Measurements from ENCODE around the gene PCDHGB6. TPM values are rescaled to one million over a fixed set of nuclear protein-coding genes. Genes with fewer than 3 reads are reported as not detected.
"Not testable (repeated sequence)": the region's sequence is repeated elsewhere in the genome, so short reads cannot be mapped to it uniquely, and the experiment has no call there.

Gene PCDHGB6
- total and polyA plus RNA-seq, 2 donors from 2014 or later: 0.22 to 7.5 TPM

GRCh38 chr5:141411575-141411974 lies 3.8 kb downstream of the PCDHGB6 start:
- intact Hi-C loops (cut with DNase I): no loop called here
- H3K27me3 ChIP-seq (ENCODE audit: control insufficient read depth, insufficient read depth, low read length): no peaks in the 10 kb centered on the region
- H3K27ac ChIP-seq (ENCODE audit: low read depth in 2 of 2, low read length in 2 of 2): no peak overlapping the region
- DNase-seq (no peak), FAIRE-seq (no peak)
- TF ChIP-seq CTCF (IDR thresholded peaks at IDR 0.05; ENCODE audit: borderline replicate concordance, extremely low read depth, insufficient read depth): no peak
- no peaks in the 10 kb centered on the region for H3K4me1 ChIP-seq (ENCODE audit: control insufficient read depth in 2 of 3, insufficient read depth in 2 of 3, low read depth in 1 of 3, low read length in 3 of 3)
- H3K4me3 ChIP-seq (ENCODE audit: low read length in 3 of 3): no peak overlapping the region
- peaks cover 1 to 50% (median 25%) of the 10 kb centered on the region in 3 donors for H3K9me3 ChIP-seq (ENCODE audit: control insufficient read depth in 2 of 3, insufficient read depth in 1 of 3, low read length in 3 of 3)
- H3K9ac ChIP-seq (ENCODE audit: low read length in 3 of 3): no peak overlapping the region
- H3K36me3 ChIP-seq (ENCODE audit: control insufficient read depth in 2 of 3, insufficient read depth in 3 of 3, low read length in 3 of 3): no peaks in the 10 kb centered on the region

GRCh38 chr5:141412854-141413539 lies 5.2 kb downstream of the PCDHGB6 start, which contains the start of gene PCDHGA10:
PCDHGA10 (plus strand) TSS chr5:141412987; CDS start chr5:141413176, 189 bp downstream.
- Histone ChIP-seq H3K27ac (ENCODE audit: low read depth in 2 of 2, low read length in 2 of 2) (no peak within 1 kb of the TSS), H3K36me3 (ENCODE audit: control insufficient read depth in 2 of 3, insufficient read depth in 3 of 3, low read length in 3 of 3) (no peaks in the 10 kb centered on the region), H3K9ac (ENCODE audit: low read length in 3 of 3) (no peak within 1 kb of the TSS), H3K27me3 (ENCODE audit: control insufficient read depth, insufficient read depth, low read length) (no peaks in the 10 kb centered on the region), H3K9me3 (ENCODE audit: control insufficient read depth in 2 of 3, insufficient read depth in 1 of 3, low read length in 3 of 3) (peaks cover 1 to 50% (median 27%) of the 10 kb centered on the region in 3 donors), H3K4me3 (ENCODE audit: low read length in 3 of 3) (peak within 1 kb of the TSS; percentile 9 to 54 (median 44)), H3K4me1 (ENCODE audit: control insufficient read depth in 2 of 3, insufficient read depth in 2 of 3, low read depth in 1 of 3, low read length in 3 of 3) (no peaks in the 10 kb centered on the region)
- TF ChIP-seq CTCF (IDR thresholded peaks at IDR 0.05; ENCODE audit: borderline replicate concordance, extremely low read depth, insufficient read depth): peak; percentile 28
- intact Hi-C loops (cut with DNase I): no loop called here
- DNase-seq (peak in 3 of 5 donors; percentile 29 to 47 (median 31)), FAIRE-seq (no peak)

GRCh38 chr5:141413540-141414069 lies 5.8 kb downstream of the PCDHGB6 start:
- no peak overlapping the region for H3K27ac ChIP-seq (ENCODE audit: low read depth in 2 of 2, low read length in 2 of 2)
- no peaks in the 10 kb centered on the region for H3K27me3 ChIP-seq (ENCODE audit: control insufficient read depth, insufficient read depth, low read length)
- no peaks in the 10 kb centered on the region for H3K4me1 ChIP-seq (ENCODE audit: control insufficient read depth in 2 of 3, insufficient read depth in 2 of 3, low read depth in 1 of 3, low read length in 3 of 3)
- FAIRE-seq (no peak), DNase-seq (no peak)
- H3K9me3 ChIP-seq (ENCODE audit: control insufficient read depth in 2 of 3, insufficient read depth in 1 of 3, low read length in 3 of 3): peaks cover 1 to 52% (median 31%) of the 10 kb centered on the region in 3 donors
- no peak for TF ChIP-seq CTCF (IDR thresholded peaks at IDR 0.05; ENCODE audit: borderline replicate concordance, extremely low read depth, insufficient read depth)
- no peaks in the 10 kb centered on the region for H3K36me3 ChIP-seq (ENCODE audit: control insufficient read depth in 2 of 3, insufficient read depth in 3 of 3, low read length in 3 of 3)
- H3K4me3 ChIP-seq (ENCODE audit: low read length in 3 of 3): peak overlapping the region in 2 of 3 donors; percentile 44 to 54
- intact Hi-C loops (cut with DNase I): no loop called here
- H3K9ac ChIP-seq (ENCODE audit: low read length in 3 of 3): no peak overlapping the region

- intact Hi-C loops (cut with DNase I); H3K4me1 ChIP-seq (ENCODE audit: control insufficient read depth in 2 of 3, insufficient read depth in 2 of 3, low read depth in 1 of 3, low read length in 3 of 3); DNase-seq; H3K27me3 ChIP-seq (ENCODE audit: control insufficient read depth, insufficient read depth, low read length); FAIRE-seq; H3K27ac ChIP-seq (ENCODE audit: low read depth in 2 of 2, low read length in 2 of 2); H3K9ac ChIP-seq (ENCODE audit: low read length in 3 of 3); H3K36me3 ChIP-seq (ENCODE audit: control insufficient read depth in 2 of 3, insufficient read depth in 3 of 3, low read length in 3 of 3); H3K4me3 ChIP-seq (ENCODE audit: low read length in 3 of 3): not testable (repeated sequence)
- peaks cover 1 to 52% (median 30%) of the 10 kb centered on the region in 3 donors for H3K9me3 ChIP-seq (ENCODE audit: control insufficient read depth in 2 of 3, insufficient read depth in 1 of 3, low read length in 3 of 3)
Measured at GRCh38 chr5:141414548-141415274, 6.9 kb downstream of the PCDHGB6 start.

GRCh38 chr5:141415275-141415618 lies 7.4 kb downstream of the PCDHGB6 start:
- H3K27me3 ChIP-seq (ENCODE audit: control insufficient read depth, insufficient read depth, low read length); H3K36me3 ChIP-seq (ENCODE audit: control insufficient read depth in 2 of 3, insufficient read depth in 3 of 3, low read length in 3 of 3); H3K9ac ChIP-seq (ENCODE audit: low read length in 3 of 3); intact Hi-C loops (cut with DNase I); H3K27ac ChIP-seq (ENCODE audit: low read depth in 2 of 2, low read length in 2 of 2); H3K4me3 ChIP-seq (ENCODE audit: low read length in 3 of 3); H3K4me1 ChIP-seq (ENCODE audit: control insufficient read depth in 2 of 3, insufficient read depth in 2 of 3, low read depth in 1 of 3, low read length in 3 of 3); DNase-seq; FAIRE-seq: not testable (repeated sequence)
- peaks cover 3 to 51% (median 29%) of the 10 kb centered on the region in 3 donors for H3K9me3 ChIP-seq (ENCODE audit: control insufficient read depth in 2 of 3, insufficient read depth in 1 of 3, low read length in 3 of 3)

Data from kidney (tissue), 14 donors.